Umbilical cord (tissue), 2 donors: ENCODE data around the gene GUCY1B1. TPM values are rescaled to one million over a fixed set of nuclear protein-coding genes. Genes with fewer than 3 reads are reported as not detected.

Source experiments
- DNase-seq: peaks from one replicate; pipeline ENCODE4 v3.0.0-alpha.2; 2015; ENCODE audit warnings: low spot score
- total RNA-seq: library from RNA; depleted of rRNA; stranded (reverse); fragments of >200 nt; gene quantifications from one replicate; pipeline ENCODE4 v1.2.3, GENCODE V29; 2014; ENCODE audit warnings: low replicate concordance; ENCODE audit not compliant: insufficient read depth

Gene GUCY1B1
- total RNA-seq = 53.9 TPM

- DNase-seq = peak; percentile 98
Measured at GRCh38 chr4:155758481-155759371, at the start of gene GUCY1B1. TSS of gene GUCY1B1 (plus strand) at chr4:155759021. CDS start at chr4:155759141, 120 bp downstream.

GRCh38 chr4:155709918-155710317, 48.9 kb upstream of the GUCY1B1 start:
- DNase-seq = no peak

- no peak for DNase-seq
Measured at GRCh38 chr4:155711556-155711955, 47.3 kb upstream of the GUCY1B1 start.

- no peak for DNase-seq
Measured at GRCh38 chr4:155712846-155713245, 46.0 kb upstream of the GUCY1B1 start.

GRCh38 chr4:155713911-155714310, 44.9 kb upstream of the GUCY1B1 start:
- no peak for DNase-seq

DNA sequence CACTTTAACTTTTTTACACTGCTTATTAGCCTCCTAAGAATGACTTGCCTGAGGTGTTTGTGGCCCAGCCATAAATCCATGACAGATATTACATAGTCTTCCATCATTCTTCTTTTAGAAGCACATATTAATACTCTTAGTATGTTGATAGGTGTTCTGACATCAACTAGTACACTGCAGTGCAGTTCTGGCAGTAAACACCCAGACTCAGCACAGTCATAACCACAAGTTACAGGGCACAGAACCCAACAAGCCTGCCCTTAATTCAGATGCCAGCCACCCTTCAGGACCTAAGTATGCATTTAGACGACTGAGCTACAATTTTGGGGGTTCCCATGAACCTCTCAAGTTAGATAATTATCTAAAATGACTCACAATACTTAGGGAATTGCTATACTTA, 36.5 kb upstream of the GUCY1B1 start:
- no peak for DNase-seq

- no peak for DNase-seq
Measured at GRCh38 chr4:155722816-155723499, 35.9 kb upstream of the GUCY1B1 start.

DNA sequence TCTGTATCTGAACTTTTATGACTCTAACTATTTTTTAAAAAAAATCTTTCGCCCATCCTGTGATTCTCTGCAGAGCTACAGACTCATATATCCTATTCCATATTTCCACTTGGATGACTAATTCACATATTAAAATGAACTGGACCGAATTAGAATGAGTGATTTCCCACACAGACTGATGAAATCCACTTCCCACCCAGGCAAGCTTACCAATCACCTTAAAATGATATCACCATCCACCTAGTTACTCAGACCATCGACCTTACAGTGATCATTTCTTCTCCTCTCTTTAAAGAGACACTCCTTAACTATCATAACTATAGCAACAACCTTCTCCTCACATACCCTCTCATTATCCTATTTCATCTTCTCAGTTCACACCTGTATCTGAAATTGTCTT, 34.1 kb upstream of the GUCY1B1 start:
- DNase-seq = no peak

GRCh38 chr4:155734065-155734464, 24.8 kb upstream of the GUCY1B1 start:
- DNase-seq = peak; percentile 93

- DNase-seq = no peak
Measured at GRCh38 chr4:155734951-155735350, 23.9 kb upstream of the GUCY1B1 start.

DNA sequence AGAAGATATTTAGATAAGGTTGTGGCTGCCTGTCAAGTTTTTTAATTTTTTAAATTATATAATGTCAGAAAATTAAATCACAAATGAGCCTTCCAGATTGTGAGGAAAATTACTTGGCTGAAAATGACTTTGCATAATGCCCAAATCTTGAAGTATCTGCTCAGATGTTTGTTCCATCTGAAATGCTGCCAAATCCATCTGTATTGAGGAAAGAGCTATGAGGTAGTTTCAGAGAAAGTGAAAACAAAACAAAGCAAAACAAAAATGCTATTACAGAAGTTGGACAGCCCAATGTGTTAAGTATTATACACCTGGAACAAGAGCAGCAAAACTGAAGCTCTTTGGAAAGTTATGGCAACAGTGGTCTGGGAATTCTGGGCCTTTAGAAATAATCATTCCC, 23.3 kb upstream of the GUCY1B1 start:
- peak; percentile 77 for DNase-seq

DNA sequence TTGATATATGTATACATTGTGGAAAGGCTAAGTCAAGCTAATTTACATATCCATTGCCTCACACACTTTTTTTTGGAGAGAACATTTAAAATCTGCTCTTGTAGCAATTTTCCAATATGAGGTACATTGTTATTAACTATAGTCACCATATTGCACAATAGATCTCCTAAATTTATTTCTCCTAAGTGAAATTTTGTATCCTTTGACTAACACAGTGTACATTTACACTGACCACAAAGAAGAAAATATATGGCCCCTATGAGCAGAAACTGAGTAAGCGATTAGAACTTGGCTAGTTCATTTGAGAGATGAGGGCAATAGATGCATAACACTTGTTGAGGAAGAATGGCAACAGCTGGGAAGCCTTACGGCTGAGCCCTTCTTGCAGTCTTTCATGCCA, 20.3 kb upstream of the GUCY1B1 start:
- DNase-seq = no peak

GRCh38 chr4:155741546-155741945, 17.3 kb upstream of the GUCY1B1 start:
- DNase-seq = no peak

DNA sequence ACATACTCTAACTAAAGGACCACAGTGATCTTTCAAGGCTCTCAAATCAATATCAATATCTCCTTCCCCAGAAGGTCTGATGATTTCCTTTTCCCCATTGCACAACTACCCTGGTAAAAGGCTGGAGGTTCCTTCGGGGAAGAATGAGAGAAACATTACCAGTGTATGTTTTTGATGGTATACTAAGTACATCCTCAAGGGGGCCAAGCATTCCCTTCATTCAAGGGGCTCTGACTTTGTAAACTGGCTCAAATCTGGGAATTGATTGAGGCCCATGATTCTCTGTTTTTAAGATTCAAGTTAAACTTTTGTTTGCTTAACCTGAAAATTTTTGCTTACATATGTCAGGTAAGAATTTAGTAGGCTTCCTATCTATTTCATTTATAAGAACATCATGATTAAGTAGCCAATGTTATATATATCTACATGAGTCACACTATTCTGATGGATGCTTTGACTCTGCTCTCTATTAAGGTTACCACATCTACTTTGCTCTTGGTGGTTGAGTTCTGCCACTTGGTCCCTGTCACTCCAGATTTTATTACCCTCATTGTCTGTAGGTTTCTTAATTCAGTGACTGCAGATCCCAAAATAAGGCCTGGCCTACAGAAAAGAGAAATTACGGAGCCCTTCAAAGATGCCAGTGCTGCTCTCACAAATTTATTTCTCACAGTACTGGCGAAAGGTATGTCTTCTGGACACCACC, 16.4 kb upstream of the GUCY1B1 start:
- DNase-seq = no peak

- DNase-seq = no peak
Measured at GRCh38 chr4:155745984-155746383, 12.8 kb upstream of the GUCY1B1 start.

DNA sequence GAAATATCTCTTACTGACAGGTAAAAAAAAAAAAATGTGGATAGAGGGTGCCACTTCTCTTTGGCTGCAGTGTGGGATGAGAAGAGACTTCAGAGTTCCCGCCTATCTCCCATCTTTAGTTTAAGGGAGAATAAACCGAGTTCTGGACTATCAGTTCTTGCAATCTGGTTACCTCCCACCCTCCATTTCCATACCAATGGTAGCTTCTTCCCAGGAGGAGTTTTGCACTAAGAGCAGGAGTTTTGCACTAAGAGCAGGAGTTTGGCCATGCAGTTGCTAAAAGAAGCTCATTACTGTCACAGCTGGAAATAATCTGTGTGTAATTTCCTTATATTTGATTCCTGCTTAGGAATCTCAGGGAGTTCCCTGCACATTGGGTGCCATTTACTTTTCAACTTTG, 10.8 kb upstream of the GUCY1B1 start:
- DNase-seq = no peak

- no peak for DNase-seq
Measured at GRCh38 chr4:155749041-155749440, 9.8 kb upstream of the GUCY1B1 start.

DNA sequence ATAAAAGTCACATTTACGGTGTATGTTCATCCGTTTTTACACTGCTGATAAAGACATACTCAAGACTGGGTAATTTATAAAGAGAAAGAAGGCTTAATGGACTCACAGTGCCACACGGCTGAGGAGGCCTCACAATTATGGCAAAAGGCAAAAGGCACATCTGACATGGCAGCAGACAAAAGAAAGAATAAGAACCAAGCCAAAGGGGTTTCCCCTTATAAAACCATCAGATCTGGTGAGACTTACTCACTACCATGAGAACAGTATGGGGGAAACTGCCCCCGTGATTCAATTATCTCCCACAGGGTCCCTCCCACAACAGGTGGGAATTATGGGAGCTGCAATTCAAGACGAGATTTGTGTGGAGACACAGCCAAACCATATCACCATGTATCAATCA, 7.3 kb upstream of the GUCY1B1 start:
- DNase-seq = no peak

DNA sequence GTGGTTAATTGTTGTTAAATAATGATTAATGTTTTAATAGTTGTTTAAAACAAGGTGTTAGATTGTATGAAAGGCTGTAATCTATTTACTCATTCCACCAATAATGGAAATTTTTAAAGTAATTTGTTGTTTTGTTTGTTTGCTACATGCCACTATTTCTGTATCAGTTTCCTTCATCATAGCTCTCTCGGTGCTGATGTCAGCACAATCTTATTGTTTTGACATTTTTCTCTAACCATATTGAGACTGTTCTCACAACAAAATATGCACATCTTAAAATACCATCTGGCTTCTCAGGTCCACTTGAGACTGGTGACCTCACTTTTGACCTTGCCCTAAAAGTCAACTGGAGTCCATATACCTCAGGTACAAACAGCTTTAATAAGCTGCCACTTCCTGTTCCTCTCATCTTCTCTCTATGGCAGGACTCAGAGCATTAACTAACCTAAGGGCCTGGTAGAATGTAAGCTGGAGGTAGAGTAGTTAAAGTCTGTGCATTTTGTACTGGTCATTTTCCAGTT, 1.0 kb upstream of the GUCY1B1 start:
- no peak for DNase-seq

GRCh38 chr4:155759372-155760252, 791 bp downstream of the GUCY1B1 start:
- DNase-seq = peak; percentile 67

DNA sequence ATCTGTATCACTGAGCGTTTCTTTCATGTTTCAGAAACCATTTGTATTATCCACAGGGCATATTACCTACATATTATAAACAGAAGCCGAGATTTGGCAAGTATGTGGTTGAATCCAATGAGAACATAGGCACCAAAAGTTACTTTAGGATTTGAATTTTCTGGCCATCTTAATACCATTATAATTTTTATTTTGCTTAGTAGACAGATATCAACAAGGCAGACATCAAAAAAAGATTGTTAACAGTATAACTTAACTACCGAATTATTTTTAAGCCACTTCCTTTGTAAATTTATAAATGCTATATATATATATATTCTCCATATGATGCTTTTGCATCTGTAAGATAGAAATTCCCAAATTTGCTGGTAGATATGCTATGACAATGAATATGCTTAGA, 2.2 kb downstream of the GUCY1B1 start:
- DNase-seq = no peak
